Stomach (tissue), 9 donors: ENCODE data around the gene TRIM2. TPM values are rescaled to one million over a fixed set of nuclear protein-coding genes. Genes with fewer than 3 reads are reported as not detected.

Experiments used
- DNase-seq, 2 donors: peaks; one replicate each; pipeline versions ENCODE4 v3.0.0 to v3.0.0-alpha.2; 2013 to 2019
- H3K27ac ChIP-seq, 5 donors: fragments of 200-600 bp in 4 of 5; sonication (generic) in 4 of 5; one replicate each; pipeline ENCODE4 v1.5.1; 2013 to 2019; ENCODE audit warnings: mild to moderate bottlenecking in 1 of 5, moderate library complexity in 1 of 5
- H3K27me3 ChIP-seq, 3 donors: fragments of 200-600 bp; sonication (generic); one replicate each; pipeline ENCODE4 v1.5.1; 2017 to 2019; ENCODE audit warnings: mixed run types in 1 of 3
- H3K36me3 ChIP-seq, 4 donors: fragments of 200-600 bp; sonication (generic); 1 replicate in 3 of 4; 2 replicates in 1 of 4; pipeline ENCODE4 v1.5.1; 2016 to 2019
- H3K4me1 ChIP-seq, 4 donors: fragments of 200-600 bp; sonication (generic); one replicate each; pipeline ENCODE4 v1.5.1; 2016 to 2019
- H3K4me3 ChIP-seq, 4 donors: fragments of 200-600 bp; sonication (generic) in 3 of 4; one replicate each; pipeline ENCODE4 v1.5.1; 2016 to 2019; ENCODE audit warnings: mild to moderate bottlenecking in 1 of 4
- H3K9me3 ChIP-seq, 4 donors: fragments of 200-600 bp; sonication (generic); one replicate each; pipeline ENCODE4 v1.5.1; 2016 to 2019
- EP300 ChIP-seq: sonication (generic); formaldehyde crosslinking; IDR thresholded peaks from one replicate; pipeline ENCODE4 v1.6.1; 2017; ENCODE audit warnings: antibody characterized with exemption
- POLR2A ChIP-seq, 4 donors: fragments of 450-650 bp; IDR thresholded peaks; one replicate each; pipeline ENCODE4 v1.6.1; 2016; ENCODE audit warnings: antibody characterized with exemption in 4 of 4, control low read depth in 2 of 4, mild to moderate bottlenecking in 1 of 4, moderate library complexity in 1 of 4
- POLR2AphosphoS5 ChIP-seq, 3 donors: sonication (generic); formaldehyde crosslinking; IDR thresholded peaks; one replicate each; pipeline ENCODE4 v1.6.1; 2016; ENCODE audit warnings: antibody characterized with exemption in 3 of 3
- WGBS, 5 donors: extraction: QIAGEN DNeasy Blood & Tissue Kit in 3 of 5; methylation state at CpG; one replicate each; pipeline versions ENCODE4 v1.1.5 to v1.1.7; 2013 to 2018; 5-methylcytosine and 5-hydroxymethylcytosine counted together
- intact Hi-C: fragments of 100-400 bp; cut with DNase I; formaldehyde crosslinking; loops from one replicate; pipeline ENCODE4 v1.15.1; 2023; ENCODE audit warnings: low total_unique reads
- polyA plus RNA-seq, 3 donors: library from polyadenylated mRNA; stranded (reverse); fragments of 200-250 nt; gene quantifications; one replicate each; pipeline ENCODE4 v1.2.3, GENCODE V29; 2013
- total RNA-seq, 5 donors: library from RNA; depleted of rRNA; stranded (reverse); fragments of >200 nt; gene quantifications; one replicate each; pipeline versions ENCODE4 v1.1.0 to v1.2.3, GENCODE V29; 2014 to 2016
- TF ChIP-seq, protein P1 (sequence below), 7 experiments: fragments of 450-650 bp in 4 of 7; fragments of 200-600 bp in 3 of 7; sonication (generic) in 3 of 7; IDR thresholded peaks; one replicate each; pipeline ENCODE4 v1.5.1; 2016 to 2019; ENCODE audit warnings: antibody characterized with exemption in 7 of 7, control low read depth in 2 of 7, mild to moderate bottlenecking in 1 of 7
- donor health status: healthy with polysubstance abuse.
- donor health status: Bipolar disorder and iron deficiency.
- donor health status: healthy.

The TRIM2 gene
- total and polyA plus RNA-seq, 8 donors, result 11.2 to 327 (median 53.8) TPM

DNA sequence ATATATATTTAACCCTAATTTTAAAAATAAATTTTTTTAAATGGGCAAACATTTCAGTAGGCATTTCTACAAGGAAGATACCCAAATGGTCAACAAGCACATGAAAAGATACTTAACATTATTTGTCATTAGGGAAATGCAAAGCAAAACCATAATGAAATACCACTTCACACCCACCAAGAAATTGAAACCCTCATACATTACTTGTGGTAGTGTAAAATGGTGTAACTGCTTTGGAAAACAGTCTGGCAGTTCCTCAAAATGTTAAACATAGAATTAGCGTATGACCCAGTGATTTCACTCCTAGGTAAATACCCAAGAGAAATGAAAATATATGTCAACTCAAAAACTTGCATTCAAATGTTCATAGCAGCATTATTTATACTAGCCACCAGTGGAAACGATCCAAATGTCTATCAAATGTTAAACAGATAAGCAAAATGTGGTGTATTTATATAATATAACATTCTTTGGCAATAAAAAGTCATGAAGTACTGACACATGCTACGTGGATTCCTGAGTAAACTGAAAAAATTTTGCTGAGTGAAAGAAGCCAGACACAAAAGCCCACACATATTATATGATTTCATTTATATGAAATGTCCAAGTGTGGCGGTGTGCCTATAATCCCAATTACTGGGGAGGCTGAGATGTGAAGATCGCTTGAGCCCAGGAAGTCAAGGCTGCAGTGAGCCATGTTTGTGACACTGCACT, 16.6 kb downstream of the TRIM2 start:
- Histone ChIP-seq H3K9me3 (no peaks in the 10 kb centered on the region), H3K4me3 (no peak overlapping the region), H3K4me1 (peaks cover 10 to 67% (median 48%) of the 10 kb centered on the region in 4 donors), H3K27ac (peak overlapping the region in 4 of 5 donors; percentile 90 to 94 (median 92)), H3K36me3 (no peaks in the 10 kb centered on the region), H3K27me3 (no peaks in the 10 kb centered on the region)
- TF ChIP-seq EP300, result no peak
- no peak for TF ChIP-seq POLR2A (IDR thresholded peaks at IDR 0.05)
- TF ChIP-seq POLR2AphosphoS5 (IDR thresholded peaks at IDR 0.05), result no peak
- TF ChIP-seq, protein P1, sequence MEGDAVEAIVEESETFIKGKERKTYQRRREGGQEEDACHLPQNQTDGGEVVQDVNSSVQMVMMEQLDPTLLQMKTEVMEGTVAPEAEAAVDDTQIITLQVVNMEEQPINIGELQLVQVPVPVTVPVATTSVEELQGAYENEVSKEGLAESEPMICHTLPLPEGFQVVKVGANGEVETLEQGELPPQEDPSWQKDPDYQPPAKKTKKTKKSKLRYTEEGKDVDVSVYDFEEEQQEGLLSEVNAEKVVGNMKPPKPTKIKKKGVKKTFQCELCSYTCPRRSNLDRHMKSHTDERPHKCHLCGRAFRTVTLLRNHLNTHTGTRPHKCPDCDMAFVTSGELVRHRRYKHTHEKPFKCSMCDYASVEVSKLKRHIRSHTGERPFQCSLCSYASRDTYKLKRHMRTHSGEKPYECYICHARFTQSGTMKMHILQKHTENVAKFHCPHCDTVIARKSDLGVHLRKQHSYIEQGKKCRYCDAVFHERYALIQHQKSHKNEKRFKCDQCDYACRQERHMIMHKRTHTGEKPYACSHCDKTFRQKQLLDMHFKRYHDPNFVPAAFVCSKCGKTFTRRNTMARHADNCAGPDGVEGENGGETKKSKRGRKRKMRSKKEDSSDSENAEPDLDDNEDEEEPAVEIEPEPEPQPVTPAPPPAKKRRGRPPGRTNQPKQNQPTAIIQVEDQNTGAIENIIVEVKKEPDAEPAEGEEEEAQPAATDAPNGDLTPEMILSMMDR (IDR thresholded peaks at IDR 0.05), result no peak
- DNase-seq, result peak in 1 of 2 donors; percentile 60
- WGBS, 5 donors, result 33 to 59% (median 48%) methylated on average over 5 of the region's 5 CpGs
- intact Hi-C loops, result no loop called here

DNA sequence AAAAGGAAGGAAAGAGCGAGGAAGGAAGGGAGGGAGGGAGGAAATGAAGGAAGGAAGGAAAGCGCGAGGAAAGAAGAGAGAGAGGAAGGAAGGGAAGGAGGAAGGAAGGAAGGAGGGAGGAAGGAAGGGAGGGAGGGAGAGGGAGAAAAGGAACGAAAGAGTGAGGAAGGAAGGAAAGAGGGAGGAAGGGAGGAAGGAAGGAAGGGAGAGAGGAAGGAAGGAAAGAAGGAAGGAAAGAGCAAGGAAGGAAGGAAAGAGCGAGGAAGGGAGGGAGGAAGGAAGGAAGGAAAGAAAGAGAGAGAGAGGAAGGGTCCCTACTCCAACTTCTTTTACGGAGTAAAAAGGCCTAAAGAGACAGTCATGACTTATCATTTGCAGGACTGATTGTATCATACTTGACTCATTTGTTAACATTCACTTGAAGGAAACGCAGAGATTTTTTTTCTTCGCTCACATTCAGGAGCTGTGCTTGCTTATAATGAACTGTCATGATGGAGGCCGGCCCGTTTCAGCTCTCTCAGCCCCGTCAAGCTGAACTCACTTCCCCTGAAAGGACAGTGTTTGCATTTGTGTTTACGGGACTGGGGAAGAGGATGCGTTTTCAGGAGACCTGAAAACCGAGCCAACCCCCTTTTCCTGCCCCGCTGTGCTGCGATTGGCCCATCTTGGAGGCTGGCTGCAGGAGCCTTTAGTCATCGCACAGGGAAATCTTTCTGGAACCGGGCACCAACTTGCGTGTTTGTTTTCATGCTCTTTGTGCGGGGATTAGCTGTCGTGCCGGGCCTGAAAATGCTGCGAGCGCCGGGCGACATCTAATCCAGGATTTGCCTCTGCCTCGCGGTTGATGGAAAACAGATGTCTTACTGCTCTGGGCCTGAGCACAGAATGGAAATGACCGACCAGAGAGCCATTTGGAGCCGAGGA, 17.8 kb downstream of the TRIM2 start:
- Histone ChIP-seq H3K36me3 (no peaks in the 10 kb centered on the region), H3K27ac (peak overlapping the region; percentile 90 to 98 (median 92)), H3K9me3 (no peaks in the 10 kb centered on the region), H3K4me1 (peaks cover 10 to 78% (median 53%) of the 10 kb centered on the region in 4 donors), H3K4me3 (peak overlapping the region; percentile 54 to 74 (median 59)), H3K27me3 (no peaks in the 10 kb centered on the region)
- peak; percentile 64 to 89 for DNase-seq
- intact Hi-C loops, result no loop called here
- TF ChIP-seq EP300, result no peak
- TF ChIP-seq POLR2A (IDR thresholded peaks at IDR 0.05), result no peak
- TF ChIP-seq, protein P1 (IDR thresholded peaks at IDR 0.05), result no peak
- TF ChIP-seq POLR2AphosphoS5 (IDR thresholded peaks at IDR 0.05), result peak; percentile 30 to 55 (median 53)
- 14 to 27% (median 18%) methylated on average over 18 to 30 of the region's 30 CpGs for WGBS, 5 donors

DNA sequence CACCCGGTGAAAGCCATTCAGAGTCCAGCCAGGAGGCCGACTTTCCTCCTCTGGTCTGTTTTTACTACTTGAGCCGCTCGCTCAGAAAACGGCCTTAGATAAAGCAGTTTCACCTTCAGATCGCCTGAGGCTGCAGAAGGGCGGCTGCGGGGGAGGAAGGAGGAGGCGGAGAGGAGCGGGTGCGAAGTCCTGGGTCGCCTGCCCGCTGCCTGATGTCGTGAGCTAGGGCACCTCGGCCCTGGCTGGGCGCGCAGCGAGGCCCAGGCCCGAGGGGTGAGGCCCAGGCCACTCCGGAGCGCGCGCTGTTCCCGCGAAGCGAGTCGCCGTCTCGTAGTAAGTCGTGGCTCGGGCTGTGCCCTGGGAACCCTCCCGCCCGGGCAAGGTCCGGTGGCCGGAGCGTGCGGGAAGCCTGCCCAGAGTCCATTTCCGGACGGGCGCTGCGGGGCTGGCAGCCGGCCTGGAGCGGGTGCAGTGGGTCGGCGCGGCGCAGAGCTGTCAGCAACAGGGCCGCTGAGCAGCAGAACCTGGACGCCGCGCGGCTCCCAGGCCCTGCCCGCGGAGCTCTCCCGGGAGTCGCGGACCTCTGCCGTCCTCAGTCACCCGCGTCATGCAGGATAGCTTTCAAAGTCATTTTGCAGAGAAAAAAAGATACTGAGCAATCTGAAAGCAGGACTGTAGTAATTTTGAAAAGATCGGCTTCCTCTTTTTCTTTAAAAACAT, 18.6 kb downstream of the TRIM2 start:
- intact Hi-C loops, result no loop called here

DNA sequence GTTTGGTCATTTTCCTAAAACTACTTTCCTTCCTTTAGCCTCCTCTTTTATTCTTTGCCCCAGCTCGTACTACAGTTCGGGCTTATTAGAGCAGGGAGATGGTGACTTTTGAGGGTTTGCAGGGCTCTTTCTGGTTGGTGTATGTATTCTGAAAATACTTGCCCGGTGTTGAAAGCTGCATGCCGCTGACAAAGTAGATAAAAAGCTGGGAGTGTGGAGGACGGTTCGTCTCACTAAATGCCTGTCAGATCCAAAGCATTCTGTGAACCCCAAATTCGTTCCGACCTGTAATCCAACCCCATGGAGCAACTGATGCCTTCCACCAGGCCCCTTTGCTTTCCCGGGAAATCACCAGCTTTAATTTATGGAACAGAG, 19.2 kb downstream of the TRIM2 start:
- DNase-seq, result peak in 1 of 2 donors; percentile 37
- intact Hi-C loops, result no loop called here
- Histone ChIP-seq H3K36me3 (no peaks in the 10 kb centered on the region), H3K4me1 (peaks cover 10 to 85% (median 62%) of the 10 kb centered on the region in 4 donors), H3K27me3 (no peaks in the 10 kb centered on the region), H3K27ac (peak overlapping the region; percentile 87 to 94 (median 91)), H3K4me3 (peak overlapping the region; percentile 54 to 74 (median 59)), H3K9me3 (no peaks in the 10 kb centered on the region)
- TF ChIP-seq EP300 (no peak), POLR2AphosphoS5 (IDR thresholded peaks at IDR 0.05) (no peak), POLR2A (IDR thresholded peaks at IDR 0.05) (no peak)
- TF ChIP-seq, protein P1 (IDR thresholded peaks at IDR 0.05), result no peak
- WGBS, 5 donors, result 5 to 17% (median 13%) methylated on average over 9 of the region's 9 CpGs

More for the DNA sequence above, 18.6 kb downstream of the TRIM2 start:
- H3K4me3 ChIP-seq, result peak overlapping the region; percentile 54 to 74 (median 59)
- H3K9me3 ChIP-seq, result no peaks in the 10 kb centered on the region
- peak; percentile 62 to 82 for DNase-seq
- 0 to 2% (median 1%) methylated on average over 35 to 61 of the region's 61 CpGs for WGBS, 5 donors
- H3K27me3 ChIP-seq, result no peaks in the 10 kb centered on the region
- TF ChIP-seq EP300 (no peak), POLR2AphosphoS5 (IDR thresholded peaks at IDR 0.05) (peak in 1 of 3 donors; percentile 10)
- H3K36me3 ChIP-seq, result no peaks in the 10 kb centered on the region
- H3K4me1 ChIP-seq, result peaks cover 10 to 80% (median 57%) of the 10 kb centered on the region in 4 donors
- peak overlapping the region; percentile 90 to 98 (median 92) for H3K27ac ChIP-seq
